ENCODE data around the gene LAMTOR4.
"Not testable (repeated sequence)": the region's sequence is repeated elsewhere in the genome, so short reads cannot be mapped to it uniquely, and the experiment has no call there.

LAMTOR4 gene

DNA sequence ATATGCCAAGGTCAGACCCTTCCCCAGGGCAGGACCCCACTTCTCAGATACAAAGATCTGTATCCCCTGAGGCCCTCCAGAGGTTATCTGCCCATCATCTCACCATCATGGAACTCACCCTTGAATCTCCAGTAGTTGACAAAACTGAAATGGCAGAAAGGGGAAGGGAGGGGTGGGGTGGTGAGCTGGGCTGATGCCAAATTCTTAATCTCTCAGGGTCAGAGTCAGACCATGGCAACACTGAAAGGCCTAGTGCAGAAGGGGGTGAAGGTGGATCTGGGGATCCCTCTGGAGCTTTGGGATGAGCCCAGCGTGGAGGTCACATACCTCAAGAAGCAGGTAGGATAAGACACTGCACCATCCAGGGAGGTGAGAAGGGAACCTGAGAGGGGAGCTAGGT is 26.1 kb upstream of the LAMTOR4 start:
- DNase-seq (ENCODE audit: low read depth), result no peak

DNA sequence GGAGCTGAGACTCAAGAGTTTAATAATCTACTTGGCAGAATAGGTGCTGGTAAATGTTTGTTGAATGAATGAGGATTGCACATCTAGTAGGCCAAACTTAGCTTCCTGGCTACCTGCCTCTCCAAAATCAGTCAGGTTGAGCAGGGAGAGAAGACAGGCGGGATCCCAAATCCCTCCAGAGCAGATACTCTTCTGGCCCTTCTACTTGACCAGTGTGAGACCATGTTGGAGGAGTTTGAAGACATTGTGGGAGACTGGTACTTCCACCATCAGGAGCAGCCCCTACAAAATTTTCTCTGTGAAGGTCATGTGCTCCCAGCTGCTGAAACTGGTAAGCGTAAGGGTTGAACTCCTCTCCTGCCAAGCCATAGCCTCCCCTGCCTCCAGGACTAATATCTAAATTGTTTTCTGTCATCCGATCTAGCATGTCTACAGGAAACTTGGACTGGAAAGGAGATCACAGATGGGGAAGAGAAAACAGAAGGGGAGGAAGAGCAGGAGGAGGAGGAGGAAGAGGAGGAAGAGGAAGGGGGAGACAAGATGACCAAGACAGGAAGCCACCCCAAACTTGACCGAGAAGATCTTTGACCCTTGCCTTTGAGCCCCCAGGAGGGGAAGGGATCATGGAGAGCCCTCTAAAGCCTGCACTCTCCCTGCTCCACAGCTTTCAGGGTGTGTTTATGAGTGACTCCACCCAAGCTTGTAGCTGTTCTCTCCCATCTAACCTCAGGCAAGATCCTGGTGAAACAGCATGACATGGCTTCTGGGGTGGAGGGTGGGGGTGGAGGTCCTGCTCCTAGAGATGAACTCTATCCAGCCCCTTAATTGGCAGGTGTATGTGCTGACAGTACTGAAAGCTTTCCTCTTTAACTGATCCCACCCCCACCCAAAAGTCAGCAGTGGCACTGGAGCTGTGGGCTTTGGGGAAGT is 24.2 kb upstream of the LAMTOR4 start:
- no peak for DNase-seq (ENCODE audit: low read depth)

DNA sequence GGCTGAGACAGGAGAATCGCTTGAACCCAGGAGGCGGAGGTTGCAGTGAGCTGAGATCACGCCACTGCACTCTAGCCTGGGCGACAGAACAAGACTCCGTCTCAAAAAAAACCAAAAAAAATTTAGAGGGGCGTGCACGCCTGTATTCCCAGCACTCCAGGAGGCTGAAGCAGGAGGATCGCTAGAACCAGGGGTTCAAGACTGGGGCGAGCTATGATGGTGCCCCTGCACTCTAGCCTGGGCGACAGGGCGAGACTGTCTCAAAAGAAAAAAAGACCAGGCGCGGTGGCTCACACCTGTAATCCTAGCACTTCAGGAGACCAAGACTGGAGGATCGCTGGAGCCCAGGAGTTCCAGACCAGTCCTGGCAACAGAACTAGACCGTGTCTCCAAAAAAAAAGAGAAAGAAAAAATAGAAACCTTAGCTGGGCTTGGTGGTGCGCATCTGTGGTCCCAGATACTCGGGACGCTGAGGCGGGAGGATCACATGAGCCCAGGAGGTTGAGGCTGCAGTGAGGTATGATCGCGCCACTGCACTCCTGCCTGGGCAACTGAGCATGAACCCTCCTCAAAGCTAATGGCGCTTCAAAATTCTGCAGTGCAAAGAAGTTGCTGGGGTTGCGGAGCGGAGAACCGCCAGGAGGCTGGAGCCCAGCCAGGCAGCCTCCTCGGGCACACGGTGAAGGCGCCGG is 22.3 kb upstream of the LAMTOR4 start:
- DNase-seq (ENCODE audit: low read depth), result no peak

DNA sequence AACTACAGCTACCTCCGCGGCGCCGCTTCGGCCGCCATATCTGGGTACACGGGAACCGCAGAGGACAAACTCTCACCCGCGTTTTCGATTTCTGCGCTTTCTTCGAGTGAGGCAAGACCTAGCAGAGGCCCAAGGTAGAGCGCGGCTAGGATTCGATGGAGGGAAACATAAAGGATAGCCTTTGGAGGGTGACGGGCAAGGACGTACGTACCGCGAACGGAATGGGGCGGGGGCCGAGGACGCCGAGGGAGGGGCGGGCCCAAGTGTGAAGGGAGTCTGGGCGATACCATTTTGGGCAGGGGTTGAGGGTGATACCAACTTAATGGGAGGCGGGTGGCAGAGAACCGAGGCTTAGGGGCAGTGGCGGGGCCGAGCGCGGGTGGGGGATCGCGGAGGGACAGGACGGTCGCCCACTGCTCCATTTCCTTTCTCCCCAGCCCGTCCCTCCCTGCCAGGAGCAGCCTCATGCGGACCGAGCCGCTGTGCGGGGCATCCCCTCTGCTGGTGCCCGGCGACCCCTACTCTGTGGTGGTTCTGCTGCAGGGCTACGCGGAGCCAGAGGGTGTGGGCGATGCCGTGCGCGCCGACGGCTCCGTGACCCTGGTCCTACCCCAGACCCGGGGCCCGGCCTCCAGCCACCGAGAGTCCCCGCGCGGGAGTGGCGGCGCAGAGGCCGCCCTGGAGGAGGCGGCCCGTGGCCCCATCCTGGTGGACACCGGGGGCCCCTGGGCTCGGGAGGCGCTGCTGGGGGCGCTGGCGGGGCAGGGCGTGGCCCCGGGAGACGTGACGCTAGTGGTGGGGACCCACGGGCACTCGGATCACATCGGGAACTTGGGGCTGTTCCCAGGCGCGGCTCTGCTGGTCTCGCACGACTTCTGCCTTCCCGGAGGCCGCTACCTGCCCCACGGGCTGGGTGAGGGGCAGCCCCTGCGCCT is 21.5 kb upstream of the LAMTOR4 start, which contains the start of gene MBLAC1:
Gene MBLAC1 (plus strand): TSS at position 37 of the 935 bp plus-strand sequence. CDS start 429 bp downstream, at position 466.
- DNase-seq (ENCODE audit: low read depth), result peak; percentile 85

DNA sequence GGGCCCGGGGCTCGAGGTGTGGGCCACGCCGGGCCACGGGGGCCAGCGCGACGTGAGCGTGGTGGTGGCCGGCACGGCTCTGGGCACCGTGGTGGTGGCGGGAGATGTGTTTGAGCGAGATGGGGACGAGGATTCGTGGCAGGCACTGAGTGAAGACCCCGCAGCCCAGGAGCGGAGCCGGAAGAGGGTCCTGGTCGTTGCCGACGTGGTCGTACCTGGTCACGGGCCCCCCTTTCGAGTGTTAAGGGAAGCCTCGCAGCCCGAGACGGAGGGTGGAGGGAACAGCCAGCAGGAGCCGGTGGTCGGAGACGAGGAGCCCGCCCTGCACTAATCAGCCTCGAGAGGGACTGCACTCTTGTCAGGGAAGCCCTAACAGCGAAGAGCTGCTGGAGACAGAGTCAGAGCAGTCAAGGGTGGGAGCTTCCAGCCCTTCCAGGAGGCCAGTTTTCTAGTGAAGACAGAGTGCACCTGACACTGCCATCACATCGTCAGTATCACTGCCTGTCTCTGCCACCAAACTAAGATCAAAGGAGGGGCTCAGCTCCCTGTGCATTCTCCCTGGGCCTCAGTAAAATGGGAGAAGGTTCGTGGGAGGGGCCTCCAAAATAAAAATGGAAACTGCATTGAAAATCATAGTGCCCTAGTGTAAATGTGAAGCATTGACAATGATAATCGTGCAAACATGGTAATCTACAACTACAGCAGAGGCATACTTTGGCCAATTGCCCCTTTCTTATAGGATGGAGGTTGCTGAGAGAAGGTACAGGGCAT is 20.7 kb upstream of the LAMTOR4 start:
- no peak for DNase-seq (ENCODE audit: low read depth)

DNA sequence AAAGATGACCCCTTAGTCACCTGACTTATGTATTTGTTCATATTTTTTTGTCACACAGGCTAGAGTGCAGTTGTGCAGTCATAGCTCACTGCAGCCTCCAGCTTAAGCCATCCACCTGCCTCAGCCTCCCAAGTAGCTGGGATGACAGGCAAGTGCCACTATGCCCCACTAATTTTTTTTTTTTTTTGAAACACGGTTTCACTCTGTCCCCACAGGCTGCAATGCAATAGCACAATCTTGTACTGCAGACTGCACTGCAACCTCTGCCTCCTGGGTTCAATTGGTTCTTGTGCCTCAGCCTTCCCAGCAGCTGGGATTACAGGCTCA is 20.1 kb upstream of the LAMTOR4 start:
- DNase-seq (ENCODE audit: low read depth), result no peak

DNA sequence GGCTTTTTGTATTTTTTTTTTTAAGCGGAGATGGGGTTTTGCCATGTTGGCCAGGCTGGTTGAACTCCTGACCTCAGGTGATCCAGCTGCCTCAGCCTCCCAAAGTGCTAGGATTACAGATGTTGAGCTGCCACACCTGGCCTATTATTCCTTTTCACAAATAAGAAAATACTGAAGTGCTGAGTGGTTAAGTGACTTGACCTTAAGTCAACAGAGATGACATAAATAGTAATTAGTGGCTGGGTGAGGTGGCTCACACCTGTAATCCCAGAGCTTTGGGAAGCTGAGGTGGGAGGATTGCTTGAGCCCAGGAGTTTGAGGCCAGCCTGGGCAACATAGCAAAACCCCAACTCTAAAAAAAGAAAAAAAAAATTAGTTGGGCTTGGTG is 18.5 kb upstream of the LAMTOR4 start:
- not testable (repeated sequence) for DNase-seq (ENCODE audit: low read depth)

DNA sequence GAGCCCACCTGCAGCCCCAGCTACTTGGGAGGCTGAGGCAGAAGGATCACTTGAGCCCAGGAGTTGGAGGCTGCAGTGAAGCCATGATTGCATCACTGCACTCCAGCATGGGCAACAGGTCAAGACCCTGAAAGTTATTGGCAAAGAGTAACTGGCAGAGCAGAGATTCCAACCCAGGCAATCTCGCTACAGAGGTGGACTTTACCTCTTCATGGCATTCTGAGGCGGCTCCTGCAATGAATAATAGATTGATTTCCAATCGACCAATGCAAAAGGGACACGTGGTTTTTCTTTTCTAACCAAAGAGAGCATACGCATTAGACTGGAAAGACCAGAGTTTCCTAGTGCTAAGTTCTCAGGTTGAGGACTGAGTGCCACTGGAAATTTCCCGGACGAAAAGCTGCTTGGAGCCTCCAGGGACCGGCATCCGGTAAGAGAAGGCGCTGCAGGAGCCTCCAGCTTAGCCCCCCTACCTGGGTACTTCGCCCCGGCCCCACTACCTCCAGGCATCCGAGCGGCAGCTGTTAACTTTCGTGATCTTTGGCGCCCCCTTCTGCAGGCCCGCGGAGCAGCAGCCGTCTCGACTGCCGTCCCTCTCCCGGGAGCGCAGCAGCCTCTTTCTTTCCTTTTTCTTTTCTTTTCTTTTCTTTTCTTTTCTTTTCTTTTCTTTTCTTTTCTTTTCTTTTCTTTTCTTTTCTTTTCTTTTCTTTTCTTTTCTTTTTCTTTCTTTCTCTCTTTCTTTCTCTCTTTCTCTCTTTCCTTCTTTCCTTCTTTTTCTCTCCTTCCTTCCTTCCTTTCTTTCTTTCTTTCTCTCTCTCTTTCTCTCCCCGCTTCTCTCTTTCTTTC is 17.9 kb upstream of the LAMTOR4 start:
- DNase-seq (ENCODE audit: low read depth), result peak; percentile 61

DNA sequence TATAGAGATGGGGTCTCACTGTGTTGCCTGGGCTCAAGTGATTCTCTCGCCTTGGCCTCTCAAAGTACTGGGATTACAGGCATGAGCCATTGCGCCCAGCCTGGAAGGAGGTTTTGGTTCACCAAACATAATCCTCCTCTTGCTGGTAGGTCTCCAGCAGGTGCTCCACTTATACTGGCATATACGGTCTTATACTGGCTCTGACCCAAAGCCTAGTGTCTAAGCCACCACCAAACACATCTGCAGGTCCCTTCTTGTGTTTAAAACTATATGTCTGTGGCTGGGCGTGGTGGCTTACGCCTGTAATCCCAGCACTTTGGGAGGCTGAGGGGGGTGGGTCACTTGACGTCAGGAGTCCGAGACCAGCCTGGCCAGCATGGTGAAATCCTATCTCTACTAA is 16.6 kb upstream of the LAMTOR4 start:
- DNase-seq (ENCODE audit: low read depth), result no peak

DNA sequence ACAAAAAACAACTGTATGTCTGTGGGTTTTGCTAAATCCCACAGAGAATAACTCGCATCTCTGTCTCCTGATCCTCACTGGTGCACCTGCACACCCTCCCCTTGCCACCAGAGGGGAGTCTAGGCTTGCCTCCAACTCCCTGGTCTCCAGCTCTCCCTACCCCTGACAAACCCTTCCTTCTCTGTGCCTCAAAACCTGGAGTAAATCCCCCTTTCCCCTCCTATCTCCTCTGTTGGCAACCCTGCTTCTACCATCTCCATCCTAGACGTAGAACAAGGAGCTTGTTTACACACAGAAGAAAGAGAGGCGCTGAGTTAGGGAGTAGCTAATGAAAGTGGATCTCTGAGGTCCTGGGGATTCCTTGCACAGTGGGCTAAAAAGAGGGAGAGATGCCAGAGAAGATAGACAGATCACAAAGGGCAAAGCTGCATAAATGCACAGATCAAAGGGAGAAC is 16.0 kb upstream of the LAMTOR4 start:
- peak; percentile 22 for DNase-seq (ENCODE audit: low read depth)

DNA sequence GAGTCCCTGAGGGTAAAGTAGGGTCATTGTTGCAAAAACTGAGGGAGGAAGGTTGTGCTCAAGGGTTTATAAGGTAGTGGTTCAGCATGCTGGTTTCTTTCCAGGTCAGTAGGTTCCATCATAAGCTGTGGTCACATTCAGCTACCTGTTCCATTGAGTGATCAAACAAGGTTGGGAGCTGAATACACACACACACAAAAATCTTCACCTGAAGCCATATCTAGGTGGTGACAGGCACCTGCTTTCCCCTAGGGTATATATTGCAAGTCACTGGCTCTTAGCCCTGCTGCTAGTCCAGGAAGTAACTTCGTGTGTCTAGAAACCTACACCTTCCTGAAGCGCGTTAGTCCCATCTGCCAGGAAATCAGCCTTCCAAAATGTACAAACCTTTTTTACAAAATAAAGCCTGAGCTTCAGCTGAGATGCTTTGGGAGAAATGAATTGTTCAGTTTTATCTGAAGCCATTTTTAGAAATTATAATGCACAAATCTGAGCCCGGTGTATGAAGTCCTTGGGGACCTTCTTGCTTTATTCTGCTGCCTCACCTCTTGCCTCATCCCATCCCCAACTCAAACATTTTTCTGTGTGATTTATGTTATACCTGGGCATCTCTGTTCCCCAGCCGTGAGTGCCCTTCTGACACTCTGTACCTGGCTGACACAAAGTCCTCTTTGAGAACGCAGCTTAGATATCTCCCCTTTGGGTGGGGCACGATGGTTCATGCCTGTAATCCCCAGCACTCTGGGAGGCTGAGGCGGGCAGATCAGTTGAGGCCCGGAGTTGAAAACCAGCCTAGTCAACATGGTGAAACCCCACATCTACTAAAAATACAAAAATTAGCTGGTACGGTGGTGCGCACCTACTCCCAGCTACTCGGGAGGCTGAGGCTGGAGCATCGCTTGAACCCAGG is 10.6 kb upstream of the LAMTOR4 start:
- DNase-seq (ENCODE audit: low read depth), result no peak

DNA sequence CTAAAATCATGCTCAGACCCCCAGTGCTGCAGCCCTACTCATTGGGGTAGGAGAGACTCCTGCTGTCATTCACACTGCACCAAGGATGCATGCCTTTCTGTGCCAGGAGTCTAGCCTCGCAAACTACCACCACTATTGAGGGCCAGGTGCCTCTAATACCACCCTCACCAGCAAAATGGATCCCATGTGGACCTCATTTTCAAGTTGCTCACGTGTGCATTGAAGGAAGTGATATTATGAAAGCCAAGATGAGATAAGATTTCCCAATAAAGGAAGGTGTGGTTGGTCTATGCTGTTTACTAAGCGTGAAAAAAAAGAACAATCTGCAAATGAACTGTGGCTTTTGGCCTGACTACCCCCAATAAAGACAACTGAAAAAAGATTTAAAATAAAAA is 7.2 kb upstream of the LAMTOR4 start:
- DNase-seq (ENCODE audit: low read depth), result no peak

DNA sequence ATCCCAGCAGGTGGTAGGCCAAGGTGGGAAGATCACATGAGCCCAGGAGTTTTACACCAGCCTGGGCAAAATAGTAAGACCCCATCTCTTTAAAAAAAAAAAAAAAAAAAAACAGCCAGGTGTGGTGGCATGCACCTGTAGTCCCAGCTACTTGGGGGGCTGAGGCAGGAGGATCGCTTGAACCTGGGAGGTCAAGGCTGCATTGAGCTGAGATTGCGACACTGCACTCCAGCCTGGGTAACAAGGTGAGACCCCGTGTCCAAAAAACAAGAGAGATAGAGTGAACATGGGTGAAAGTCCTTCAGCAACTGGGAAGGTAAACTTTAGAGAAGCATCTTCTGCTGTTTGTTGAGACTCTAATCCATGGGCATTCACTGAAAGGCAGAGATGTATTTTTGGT is 6.3 kb upstream of the LAMTOR4 start:
- no peak for DNase-seq (ENCODE audit: low read depth)

DNA sequence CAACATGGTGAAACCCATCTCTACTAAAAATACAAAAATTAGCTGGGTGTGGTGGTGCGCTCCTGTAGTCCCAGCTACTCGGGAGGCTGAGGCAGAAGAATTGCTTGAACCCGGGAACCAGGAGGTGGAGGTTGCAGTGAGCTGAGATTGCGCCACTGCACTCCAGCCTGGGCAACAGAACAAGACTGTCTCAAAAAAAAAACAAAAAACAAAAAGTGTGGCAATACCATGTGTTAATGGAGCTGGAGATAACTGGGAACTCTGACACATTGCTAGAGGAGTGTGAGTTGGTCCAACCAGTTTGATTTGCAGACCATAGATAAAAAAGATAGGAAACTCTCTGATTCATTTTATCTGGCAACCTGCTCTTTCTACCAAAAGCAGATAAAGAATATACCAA is 2.4 kb upstream of the LAMTOR4 start:
- DNase-seq (ENCODE audit: low read depth), result not testable (repeated sequence)

DNA sequence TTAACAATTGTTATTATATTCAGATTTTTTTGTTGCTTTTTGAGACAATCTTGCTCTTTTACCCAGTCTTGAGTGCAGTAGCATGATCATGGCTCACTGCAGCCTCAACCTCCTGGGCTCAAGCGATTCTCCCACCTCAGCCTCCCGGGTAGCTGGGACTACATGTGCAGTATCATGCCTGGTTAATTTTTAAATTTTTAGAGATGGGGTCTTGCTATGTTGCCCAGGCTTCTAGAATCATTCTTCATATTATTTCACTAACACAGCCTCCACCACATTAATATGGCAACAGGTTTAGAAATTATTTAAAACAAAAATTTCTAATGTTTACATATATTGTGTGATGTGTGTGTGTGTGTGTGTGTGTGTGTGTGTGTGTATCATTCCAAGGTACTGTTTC is 1.4 kb upstream of the LAMTOR4 start:
- DNase-seq (ENCODE audit: low read depth), result no peak

DNA sequence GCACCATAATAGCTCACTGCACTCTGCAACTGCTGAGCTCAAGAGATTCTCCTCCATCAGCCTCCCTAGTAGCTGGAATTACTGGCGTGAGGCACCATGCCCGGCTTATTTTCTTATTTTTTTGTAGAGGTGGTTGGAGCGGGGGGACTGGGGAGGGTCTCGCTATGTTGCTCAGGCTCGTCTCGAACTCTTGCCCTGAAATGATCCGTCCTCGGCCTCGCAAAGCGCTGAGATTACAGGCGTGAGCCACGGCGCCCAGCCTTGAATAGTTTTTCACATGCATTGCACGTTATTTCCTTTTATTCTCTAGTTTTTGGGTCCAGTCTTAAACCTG is 526 bp upstream of the LAMTOR4 start:
- DNase-seq (ENCODE audit: low read depth), result no peak

DNA sequence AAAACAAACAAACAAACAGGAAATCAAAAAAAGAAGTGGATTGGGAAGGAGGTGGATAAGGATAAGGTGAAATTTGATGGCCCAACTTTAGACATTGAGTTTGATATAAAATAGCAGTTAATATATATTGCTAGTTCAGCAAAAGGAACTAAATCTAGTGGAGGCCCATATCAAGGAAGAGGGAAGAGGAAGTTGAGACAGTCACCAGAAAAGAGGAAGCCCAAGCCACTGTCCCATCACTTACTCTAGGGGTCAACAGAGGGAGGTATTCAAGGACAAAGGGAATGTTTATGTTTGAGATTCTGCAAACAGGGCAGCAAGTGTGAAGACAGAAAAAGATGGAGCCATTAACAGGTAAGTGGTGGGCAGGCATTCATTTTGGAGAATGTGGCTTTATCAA is 3.7 kb downstream of the LAMTOR4 start:
- DNase-seq (ENCODE audit: low read depth), result no peak

DNA sequence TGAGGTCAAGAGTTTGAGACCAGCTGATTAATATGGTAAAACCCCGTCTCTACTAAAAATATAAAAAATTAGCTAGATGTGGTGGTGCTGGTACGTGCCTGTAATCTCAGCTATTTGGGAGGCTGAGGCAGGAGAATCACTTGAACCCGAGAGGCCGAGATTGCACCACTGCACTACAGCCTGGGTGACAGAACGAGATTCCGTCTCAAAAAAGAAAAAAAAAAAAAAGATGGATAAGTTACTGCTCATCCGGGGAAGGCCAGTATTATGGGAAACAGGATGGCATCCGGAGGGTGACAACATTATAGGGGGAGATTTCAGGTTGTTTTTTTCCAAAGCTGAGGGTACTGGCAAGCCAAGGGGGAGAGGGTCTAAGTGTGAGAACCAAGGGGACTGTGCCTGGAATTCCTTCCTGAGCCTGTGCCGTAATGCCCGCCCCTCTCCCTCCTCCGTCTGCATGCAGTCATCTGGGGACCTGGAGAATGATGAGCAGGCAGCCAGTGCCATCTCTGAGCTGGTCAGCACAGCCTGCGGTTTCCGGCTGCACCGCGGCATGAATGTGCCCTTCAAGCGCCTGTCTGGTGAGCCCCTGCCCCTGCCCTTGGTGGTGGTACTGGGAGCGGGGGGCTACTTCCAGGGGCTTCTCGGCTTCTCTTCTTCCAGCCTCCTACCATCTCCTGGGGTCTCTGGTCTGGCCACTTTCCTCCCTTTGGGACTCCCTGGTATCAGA is 4.4 kb downstream of the LAMTOR4 start:
- no peak for DNase-seq (ENCODE audit: low read depth)

All from T-helper 22 cell (primary cell).